OCI-LY7 (cell line): ENCODE results near the gene ABCC9.

Source experiments
- CTCF ChIP-seq: fragments of 200-600 bp; sonication (generic); conservative IDR thresholded peaks from 2 replicates; pipeline ENCODE4 v1.5.1; 2014; ENCODE audit warnings: mild to moderate bottlenecking, antibody characterized with exemption, low read length, moderate library complexity, mixed read lengths
- EZH2phosphoT487 ChIP-seq: fragments of 200-600 bp; sonication (generic); IDR thresholded peaks from 2 replicates; pipeline ENCODE4 v1.6.1; 2018; ENCODE audit warnings: low read depth, borderline replicate concordance, mild to moderate bottlenecking, mixed run types, antibody characterized with exemption, low read length, moderate library complexity, mixed read lengths

GRCh38 chr12:21860128-21860527 lies 81.1 kb downstream of the ABCC9 start:
- TF ChIP-seq CTCF (no peak), EZH2phosphoT487 (no peak)
